ENCODE data around the gene SDCCAG8.

GRCh38 chr1:243487036-243487648 is 231.3 kb downstream of the SDCCAG8 start:
- TF ChIP-seq POLR2AphosphoS5 (IDR thresholded peaks at IDR 0.05; ENCODE audit: low read depth, low read length) (no peak), SIX5 (IDR thresholded peaks at IDR 0.05; ENCODE audit: low read depth, low read length) (no peak)

Measured in H1 (cell line).